ENCODE data around the gene EFCAB7. TPM values are rescaled to one million over a fixed set of nuclear protein-coding genes. Genes with fewer than 3 reads are reported as not detected.
"Not testable (repeated sequence)": the region's sequence is repeated elsewhere in the genome, so short reads cannot be mapped to it uniquely, and the experiment has no call there.

EFCAB7 gene
- total RNA-seq, 3 donors from 2014 or later, result 4.3 to 6.9 (median 6.8) TPM

DNA sequence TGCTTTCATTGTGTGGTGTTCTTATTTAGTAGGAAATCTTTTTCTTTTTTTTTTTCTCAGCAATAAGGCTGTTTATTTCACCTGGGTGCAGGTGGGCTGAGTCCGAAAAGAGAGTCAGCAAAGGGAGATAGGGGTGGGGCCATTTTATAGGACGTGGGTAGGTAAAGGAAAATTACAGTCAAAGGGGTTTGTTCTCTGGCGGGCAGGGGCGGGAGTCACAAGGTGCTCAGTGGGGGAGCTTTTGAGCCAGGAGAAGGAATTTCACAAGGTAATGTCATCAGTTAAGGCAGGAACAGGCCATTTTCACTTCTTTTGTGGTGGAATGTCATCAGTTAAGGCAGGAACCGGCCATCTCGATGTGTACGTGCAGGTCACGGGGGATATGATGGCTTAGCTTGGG, 49.4 kb downstream of the EFCAB7 start:
- H3K9me3 Mint-ChIP-seq; DNase-seq; ATAC-seq; H3K4me3 Mint-ChIP-seq; H3K27me3 Mint-ChIP-seq (ENCODE audit: low read depth); H3K4me1 Mint-ChIP-seq (ENCODE audit: low read depth); H3K36me3 Mint-ChIP-seq (ENCODE audit: insufficient read depth): not testable (repeated sequence)

GRCh38 chr1:63574203-63574796, 51.0 kb downstream of the EFCAB7 start:
- not testable (repeated sequence) for H3K36me3 Mint-ChIP-seq (ENCODE audit: insufficient read depth); ATAC-seq; H3K4me1 Mint-ChIP-seq (ENCODE audit: low read depth); H3K9me3 Mint-ChIP-seq; DNase-seq; H3K27me3 Mint-ChIP-seq (ENCODE audit: low read depth); H3K4me3 Mint-ChIP-seq

- DNase-seq, result no peak
- H3K9me3 Mint-ChIP-seq, result no peaks in the 10 kb centered on the region
- H3K27me3 Mint-ChIP-seq (ENCODE audit: low read depth), result no peaks in the 10 kb centered on the region
- no peak overlapping the region for H3K4me3 Mint-ChIP-seq
- no peaks in the 10 kb centered on the region for H3K4me1 Mint-ChIP-seq (ENCODE audit: low read depth)
- no peak for ATAC-seq
- no peaks in the 10 kb centered on the region for H3K36me3 Mint-ChIP-seq (ENCODE audit: insufficient read depth)
Observed at GRCh38 chr1:63575340-63575826, 52.1 kb downstream of the EFCAB7 start.

GRCh38 chr1:63586326-63586725, 63.0 kb downstream of the EFCAB7 start:
- H3K4me3 Mint-ChIP-seq; H3K27me3 Mint-ChIP-seq (ENCODE audit: low read depth); H3K9me3 Mint-ChIP-seq; ATAC-seq; H3K4me1 Mint-ChIP-seq (ENCODE audit: low read depth); DNase-seq; H3K36me3 Mint-ChIP-seq (ENCODE audit: insufficient read depth): not testable (repeated sequence)

DNA sequence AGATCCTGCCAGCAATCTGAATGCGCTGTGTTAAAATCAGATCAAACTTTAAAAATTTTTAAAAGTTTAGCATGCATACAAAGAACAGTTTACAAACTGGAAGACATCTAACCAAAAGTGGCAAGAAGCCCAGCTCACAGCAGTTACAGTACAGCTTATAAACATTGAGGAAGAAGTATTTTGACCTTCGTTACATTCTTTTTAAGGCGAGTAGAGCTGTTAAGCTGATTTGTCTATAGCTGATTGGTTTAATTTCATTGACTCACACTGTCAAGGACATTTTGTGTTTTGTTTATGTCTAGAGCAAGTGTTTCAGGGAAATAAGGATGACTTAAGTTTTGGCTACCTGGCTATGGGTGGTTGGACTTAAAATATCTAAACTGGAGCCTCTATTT, 66.8 kb downstream of the EFCAB7 start:
- no peak for DNase-seq
- peaks cover 17% of the 10 kb centered on the region for H3K4me1 Mint-ChIP-seq (ENCODE audit: low read depth)
- ATAC-seq, result no peak
- H3K9me3 Mint-ChIP-seq, result no peaks in the 10 kb centered on the region
- H3K4me3 Mint-ChIP-seq, result no peak overlapping the region
- H3K27me3 Mint-ChIP-seq (ENCODE audit: low read depth), result no peaks in the 10 kb centered on the region
- no peaks in the 10 kb centered on the region for H3K36me3 Mint-ChIP-seq (ENCODE audit: insufficient read depth)

DNA sequence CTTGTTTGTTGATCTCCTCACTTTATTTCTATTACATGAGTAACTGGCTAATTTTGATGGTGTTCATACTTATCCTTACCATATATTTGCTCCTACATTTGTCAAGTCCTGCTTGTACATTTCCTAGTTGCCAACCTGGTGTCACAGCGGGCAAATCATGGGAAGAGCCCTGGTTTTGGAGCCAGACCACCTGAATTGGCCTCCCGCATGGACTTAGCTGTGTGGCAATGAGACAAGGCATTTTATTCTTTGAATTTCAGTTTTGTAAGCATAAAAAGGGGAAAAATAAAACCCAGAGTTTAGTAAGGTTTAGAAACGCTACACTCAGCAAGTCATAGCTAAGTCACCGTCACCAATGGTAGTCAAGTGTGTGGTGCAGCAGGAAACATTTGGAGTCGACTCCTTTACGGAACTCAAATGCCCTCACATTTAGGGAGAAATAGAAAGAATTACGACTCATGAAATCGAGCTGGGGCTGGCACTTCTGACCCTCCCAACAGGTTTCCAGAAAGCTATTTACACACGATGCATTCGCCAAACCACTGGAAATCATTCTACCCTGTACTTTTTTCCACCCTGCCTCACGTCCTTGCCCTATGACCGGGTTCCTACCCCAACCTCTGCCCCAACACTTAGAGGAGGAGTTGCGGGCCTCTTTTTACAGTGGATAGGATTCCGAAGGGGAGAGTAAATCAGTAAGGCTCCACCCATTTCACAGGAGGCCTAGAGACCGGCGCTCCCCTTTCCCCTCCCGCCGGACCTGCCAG, 69.4 kb downstream of the EFCAB7 start:
- H3K4me3 Mint-ChIP-seq, result peak overlapping the region; percentile 97
- no peaks in the 10 kb centered on the region for H3K9me3 Mint-ChIP-seq
- ATAC-seq, result no peak
- no peaks in the 10 kb centered on the region for H3K27me3 Mint-ChIP-seq (ENCODE audit: low read depth)
- H3K4me1 Mint-ChIP-seq (ENCODE audit: low read depth), result peaks cover 27% of the 10 kb centered on the region
- H3K36me3 Mint-ChIP-seq (ENCODE audit: insufficient read depth), result no peaks in the 10 kb centered on the region
- DNase-seq, result no peak

- no peaks in the 10 kb centered on the region for H3K9me3 Mint-ChIP-seq
- H3K4me1 Mint-ChIP-seq (ENCODE audit: low read depth), result peaks cover 27% of the 10 kb centered on the region
- H3K27me3 Mint-ChIP-seq (ENCODE audit: low read depth), result no peaks in the 10 kb centered on the region
- DNase-seq, result peak; percentile 69
- H3K36me3 Mint-ChIP-seq (ENCODE audit: insufficient read depth), result no peaks in the 10 kb centered on the region
- peak within 1 kb of the TSS; percentile 97 for H3K4me3 Mint-ChIP-seq
- peak; percentile 85 to 86 for ATAC-seq
Observed at GRCh38 chr1:63593303-63593885, 70.1 kb downstream of the EFCAB7 start, which contains the start of gene PGM1. Gene PGM1, plus strand, starts transcription at chr1:63593411. Its CDS starts 78 bp downstream, at chr1:63593489.

- Mint-ChIP-seq H3K9me3 (no peaks in the 10 kb centered on the region), H3K27me3 (ENCODE audit: low read depth) (no peaks in the 10 kb centered on the region), H3K4me3 (peak overlapping the region; percentile 97), H3K4me1 (ENCODE audit: low read depth) (peaks cover 24% of the 10 kb centered on the region), H3K36me3 (ENCODE audit: insufficient read depth) (no peaks in the 10 kb centered on the region)
- peak; percentile 68 to 70 for ATAC-seq
- peak; percentile 63 for DNase-seq
Observed at GRCh38 chr1:63593886-63594605, 70.7 kb downstream of the EFCAB7 start.

DNA sequence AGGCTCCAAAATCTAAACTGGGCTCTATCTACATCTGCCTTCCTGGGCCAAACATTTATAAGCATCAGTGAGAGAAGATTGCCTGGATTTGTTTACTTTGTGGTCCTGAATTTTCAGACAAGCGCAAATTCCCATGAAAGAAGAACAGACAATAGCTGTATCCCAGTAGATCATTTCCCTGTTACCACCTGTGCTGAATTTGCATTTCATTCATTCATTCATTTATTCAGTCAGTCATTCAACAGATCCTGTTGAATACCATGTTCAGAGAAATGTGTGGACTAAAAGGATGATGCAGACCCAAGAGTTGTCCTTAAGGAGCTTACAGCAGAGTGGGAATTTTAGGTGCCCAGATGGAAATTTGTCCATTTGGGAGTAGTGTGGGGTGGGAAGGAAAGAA, 72.1 kb downstream of the EFCAB7 start:
- Mint-ChIP-seq H3K36me3 (ENCODE audit: insufficient read depth) (no peaks in the 10 kb centered on the region), H3K4me3 (no peak overlapping the region)
- no peak for DNase-seq

DNA sequence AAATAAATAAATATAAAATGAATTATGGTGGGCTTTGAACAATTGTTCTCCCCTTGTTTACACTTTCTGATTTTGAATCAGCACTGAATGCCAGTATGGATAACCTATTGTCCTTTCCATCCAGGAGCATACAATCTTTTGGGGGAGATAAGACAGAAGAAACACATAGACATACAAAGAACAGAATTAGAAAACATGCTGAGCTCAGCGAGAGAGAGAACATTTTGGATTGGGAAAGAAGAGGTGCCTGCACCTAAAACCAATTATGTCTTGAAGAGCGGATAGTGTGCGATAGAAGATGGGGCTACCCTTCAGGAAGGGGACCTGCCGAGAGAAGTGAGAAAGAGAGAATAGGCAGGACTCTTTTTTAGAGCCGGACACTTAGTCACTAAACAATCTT, 76.5 kb downstream of the EFCAB7 start:
- no peak for DNase-seq
- Mint-ChIP-seq H3K36me3 (ENCODE audit: insufficient read depth) (peaks cover 14% of the 10 kb centered on the region), H3K27me3 (ENCODE audit: low read depth) (no peaks in the 10 kb centered on the region), H3K4me1 (ENCODE audit: low read depth) (peaks cover 15% of the 10 kb centered on the region), H3K4me3 (no peak overlapping the region), H3K9me3 (no peaks in the 10 kb centered on the region)
- ATAC-seq, result no peak

More for the DNA sequence above, 72.1 kb downstream of the EFCAB7 start:
- ATAC-seq, result no peak
- Mint-ChIP-seq H3K9me3 (no peaks in the 10 kb centered on the region), H3K27me3 (ENCODE audit: low read depth) (no peaks in the 10 kb centered on the region), H3K4me1 (ENCODE audit: low read depth) (peaks cover 24% of the 10 kb centered on the region)

DNA sequence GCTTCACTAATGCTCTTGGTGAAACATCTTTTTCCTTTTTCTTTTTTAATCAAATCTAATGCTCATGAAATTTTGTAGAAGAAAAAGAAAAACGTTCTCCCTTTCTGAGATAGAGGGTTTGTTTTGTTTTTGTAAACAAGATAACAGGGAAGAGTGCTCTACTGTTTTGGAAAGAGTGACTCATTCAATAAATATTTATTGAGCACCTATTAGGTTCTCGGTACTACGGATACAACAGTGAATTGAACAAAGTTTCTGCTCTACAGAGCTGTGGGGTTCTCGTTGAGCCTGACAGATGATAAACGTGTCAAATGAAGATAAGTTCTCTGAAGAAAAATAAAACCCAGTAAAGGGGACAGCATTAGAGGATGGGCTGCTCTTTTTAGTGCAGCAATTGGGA, 76.9 kb downstream of the EFCAB7 start:
- no peaks in the 10 kb centered on the region for H3K27me3 Mint-ChIP-seq (ENCODE audit: low read depth)
- H3K36me3 Mint-ChIP-seq (ENCODE audit: insufficient read depth), result peaks cover 14% of the 10 kb centered on the region
- peaks cover 12% of the 10 kb centered on the region for H3K4me1 Mint-ChIP-seq (ENCODE audit: low read depth)
- no peaks in the 10 kb centered on the region for H3K9me3 Mint-ChIP-seq
- ATAC-seq, result no peak
- DNase-seq, result no peak
- no peak overlapping the region for H3K4me3 Mint-ChIP-seq

DNA sequence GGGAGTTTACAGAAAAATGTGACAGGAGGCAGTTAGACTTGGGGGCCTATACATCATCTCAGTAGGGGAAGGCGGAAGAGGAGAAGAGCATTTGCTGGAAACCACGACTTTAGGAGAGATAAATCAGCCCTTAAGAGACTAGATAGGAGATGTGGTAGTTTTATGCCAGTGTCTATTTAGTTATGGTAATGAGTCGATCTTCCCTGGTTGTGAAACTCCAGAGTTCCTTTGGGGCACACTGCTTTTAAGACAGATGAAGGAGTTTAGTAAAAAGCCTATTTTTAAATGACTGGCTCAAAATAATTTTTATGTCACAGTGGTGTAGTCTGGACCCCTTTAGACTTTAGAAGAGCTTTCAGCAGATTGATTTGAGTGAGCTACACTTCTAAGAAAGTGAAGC, 77.7 kb downstream of the EFCAB7 start:
- DNase-seq (no peak), ATAC-seq (no peak)
- Mint-ChIP-seq H3K27me3 (ENCODE audit: low read depth) (no peaks in the 10 kb centered on the region), H3K4me1 (ENCODE audit: low read depth) (peaks cover 7% of the 10 kb centered on the region), H3K9me3 (no peaks in the 10 kb centered on the region), H3K4me3 (no peak overlapping the region), H3K36me3 (ENCODE audit: insufficient read depth) (peaks cover 14% of the 10 kb centered on the region)

- Mint-ChIP-seq H3K27me3 (ENCODE audit: low read depth) (no peaks in the 10 kb centered on the region), H3K36me3 (ENCODE audit: insufficient read depth) (peaks cover 14% of the 10 kb centered on the region), H3K9me3 (no peaks in the 10 kb centered on the region), H3K4me1 (ENCODE audit: low read depth) (peaks cover 6% of the 10 kb centered on the region), H3K4me3 (no peak overlapping the region)
- DNase-seq (no peak), ATAC-seq (no peak)
Observed at GRCh38 chr1:63601463-63601862, 78.1 kb downstream of the EFCAB7 start.

DNA sequence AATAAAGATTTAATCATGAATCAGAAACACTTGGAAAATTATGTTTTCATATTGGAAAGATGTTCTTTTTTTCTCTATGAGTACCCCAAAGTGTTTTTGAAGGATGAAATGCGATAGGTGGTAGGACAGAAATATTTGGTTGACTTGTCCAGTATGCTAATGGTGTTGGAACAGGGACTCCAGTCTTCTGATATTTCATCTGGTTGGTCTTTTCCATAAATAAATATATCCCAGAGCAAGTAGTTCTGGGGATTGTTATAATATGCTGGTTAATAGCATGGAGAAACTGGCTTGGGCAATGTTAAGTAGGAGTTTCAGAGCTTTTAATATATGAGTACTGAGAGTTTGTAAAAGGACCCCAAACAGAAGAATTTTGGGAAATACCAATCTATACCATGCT, 78.6 kb downstream of the EFCAB7 start:
- peaks cover 4% of the 10 kb centered on the region for H3K4me1 Mint-ChIP-seq (ENCODE audit: low read depth)
- DNase-seq (no peak), ATAC-seq (no peak)
- no peaks in the 10 kb centered on the region for H3K9me3 Mint-ChIP-seq
- no peaks in the 10 kb centered on the region for H3K27me3 Mint-ChIP-seq (ENCODE audit: low read depth)
- H3K36me3 Mint-ChIP-seq (ENCODE audit: insufficient read depth), result peaks cover 14% of the 10 kb centered on the region
- no peak overlapping the region for H3K4me3 Mint-ChIP-seq
